Activated CD4-positive, alpha-beta T cell treated with anti-CD3 and anti-CD28 coated beads, Interleukin-2, amount 50 U/mL, for 4 hours (primary cell): ENCODE results near the gene CWC27.

ENCODE experiments used
- DNase-seq, 2 experiments: peaks; one replicate each; pipeline ENCODE4 v3.0.0-alpha.2; 2020

Gene CWC27

GRCh38 chr5:65043843-65044359, 275.2 kb downstream of the CWC27 start:
- DNase-seq, result no peak

GRCh38 chr5:65047225-65047624, 278.5 kb downstream of the CWC27 start:
- DNase-seq, result no peak

- DNase-seq, result no peak
Observed at GRCh38 chr5:65047948-65048690, 279.4 kb downstream of the CWC27 start.

- no peak for DNase-seq
Observed at GRCh38 chr5:65050140-65050539, 281.4 kb downstream of the CWC27 start.

- no peak for DNase-seq
Observed at GRCh38 chr5:65050826-65051498, 282.2 kb downstream of the CWC27 start.

GRCh38 chr5:65055938-65056337, 287.2 kb downstream of the CWC27 start:
- no peak for DNase-seq

GRCh38 chr5:65059681-65060598, 291.2 kb downstream of the CWC27 start:
- no peak for DNase-seq

GRCh38 chr5:65061250-65061973, 292.7 kb downstream of the CWC27 start:
- no peak for DNase-seq

- DNase-seq, result no peak
Observed at GRCh38 chr5:65061974-65062353, 293.2 kb downstream of the CWC27 start.

GRCh38 chr5:65062469-65063083, 293.8 kb downstream of the CWC27 start:
- no peak for DNase-seq

GRCh38 chr5:65065001-65065511, 296.3 kb downstream of the CWC27 start:
- no peak for DNase-seq

- DNase-seq, result no peak
Observed at GRCh38 chr5:65066387-65067146, 297.8 kb downstream of the CWC27 start.

GRCh38 chr5:65067147-65067506, 298.4 kb downstream of the CWC27 start:
- DNase-seq, result no peak
